ENCODE measurements around the gene RRBP1.

RRBP1 gene

GRCh38 chr20:17640146-17640874 lies 41.7 kb downstream of the RRBP1 start:
- Histone ChIP-seq H3K9ac (ENCODE audit: low read length in 5 of 5) (no peak overlapping the region), H3K27ac (ENCODE audit: low read depth, low read length) (no peak overlapping the region), H3K4me1 (ENCODE audit: control insufficient read depth in 5 of 5, insufficient read depth in 5 of 5, low read length in 5 of 5) (peaks cover 10 to 73% (median 58%) of the 10 kb centered on the region in 5 donors)

GRCh38 chr20:17638835-17639407 lies 43.1 kb downstream of the RRBP1 start:
- H3K4me3 ChIP-seq (ENCODE audit: low read depth in 1 of 5, low read length in 5 of 5): no peak overlapping the region
- peaks cover 0 to 82% (median 62%) of the 10 kb centered on the region in 5 donors for H3K36me3 ChIP-seq (ENCODE audit: control insufficient read depth in 5 of 5, insufficient read depth in 5 of 5, low read length in 5 of 5)
- H3K4me1 ChIP-seq (ENCODE audit: control insufficient read depth in 5 of 5, insufficient read depth in 5 of 5, low read length in 5 of 5): peaks cover 12 to 82% (median 68%) of the 10 kb centered on the region in 5 donors
- H3K27ac ChIP-seq (ENCODE audit: low read depth, low read length): no peak overlapping the region
- H3K27me3 ChIP-seq (ENCODE audit: control insufficient read depth in 5 of 5, insufficient read depth in 4 of 5, low read length in 5 of 5): no peaks in the 10 kb centered on the region
- H3K9ac ChIP-seq (ENCODE audit: low read length in 5 of 5): no peak overlapping the region
- no peaks in the 10 kb centered on the region for H3K9me3 ChIP-seq (ENCODE audit: control insufficient read depth in 5 of 5, low read length in 5 of 5)

More at GRCh38 chr20:17640146-17640874, 41.7 kb downstream of the RRBP1 start:
- no peaks in the 10 kb centered on the region for H3K9me3 ChIP-seq (ENCODE audit: control insufficient read depth in 5 of 5, low read length in 5 of 5)
- peaks cover 0 to 69% (median 48%) of the 10 kb centered on the region in 5 donors for H3K36me3 ChIP-seq (ENCODE audit: control insufficient read depth in 5 of 5, insufficient read depth in 5 of 5, low read length in 5 of 5)
- H3K27me3 ChIP-seq (ENCODE audit: control insufficient read depth in 5 of 5, insufficient read depth in 4 of 5, low read length in 5 of 5): no peaks in the 10 kb centered on the region
- no peak overlapping the region for H3K4me3 ChIP-seq (ENCODE audit: low read depth in 1 of 5, low read length in 5 of 5)

GRCh38 chr20:17637985-17638640 lies 43.9 kb downstream of the RRBP1 start:
- Histone ChIP-seq H3K4me3 (ENCODE audit: low read depth in 1 of 5, low read length in 5 of 5) (no peak overlapping the region), H3K9me3 (ENCODE audit: control insufficient read depth in 5 of 5, low read length in 5 of 5) (no peaks in the 10 kb centered on the region), H3K27ac (ENCODE audit: low read depth, low read length) (no peak overlapping the region), H3K27me3 (ENCODE audit: control insufficient read depth in 5 of 5, insufficient read depth in 4 of 5, low read length in 5 of 5) (no peaks in the 10 kb centered on the region), H3K9ac (ENCODE audit: low read length in 5 of 5) (no peak overlapping the region), H3K4me1 (ENCODE audit: control insufficient read depth in 5 of 5, insufficient read depth in 5 of 5, low read length in 5 of 5) (peaks cover 11 to 79% (median 63%) of the 10 kb centered on the region in 5 donors), H3K36me3 (ENCODE audit: control insufficient read depth in 5 of 5, insufficient read depth in 5 of 5, low read length in 5 of 5) (peaks cover 0 to 90% (median 70%) of the 10 kb centered on the region in 5 donors)

GRCh38 chr20:17637413-17637780 lies 44.6 kb downstream of the RRBP1 start:
- H3K9me3 ChIP-seq (ENCODE audit: control insufficient read depth in 5 of 5, low read length in 5 of 5): no peaks in the 10 kb centered on the region
- no peak overlapping the region for H3K4me3 ChIP-seq (ENCODE audit: low read depth in 1 of 5, low read length in 5 of 5)
- no peaks in the 10 kb centered on the region for H3K27me3 ChIP-seq (ENCODE audit: control insufficient read depth in 5 of 5, insufficient read depth in 4 of 5, low read length in 5 of 5)
- H3K36me3 ChIP-seq (ENCODE audit: control insufficient read depth in 5 of 5, insufficient read depth in 5 of 5, low read length in 5 of 5): peaks cover 0 to 91% (median 70%) of the 10 kb centered on the region in 5 donors
- H3K9ac ChIP-seq (ENCODE audit: low read length in 5 of 5): peak overlapping the region in 1 of 5 donors; percentile 27
- H3K27ac ChIP-seq (ENCODE audit: low read depth, low read length): no peak overlapping the region
- H3K4me1 ChIP-seq (ENCODE audit: control insufficient read depth in 5 of 5, insufficient read depth in 5 of 5, low read length in 5 of 5): peaks cover 11 to 73% (median 57%) of the 10 kb centered on the region in 5 donors

- Histone ChIP-seq H3K4me1 (ENCODE audit: control insufficient read depth in 5 of 5, insufficient read depth in 5 of 5, low read length in 5 of 5) (peaks cover 11 to 66% (median 50%) of the 10 kb centered on the region in 5 donors), H3K9ac (ENCODE audit: low read length in 5 of 5) (peak overlapping the region in 1 of 5 donors; percentile 27), H3K9me3 (ENCODE audit: control insufficient read depth in 5 of 5, low read length in 5 of 5) (no peaks in the 10 kb centered on the region), H3K27me3 (ENCODE audit: control insufficient read depth in 5 of 5, insufficient read depth in 4 of 5, low read length in 5 of 5) (no peaks in the 10 kb centered on the region), H3K27ac (ENCODE audit: low read depth, low read length) (peak overlapping the region; percentile 33), H3K36me3 (ENCODE audit: control insufficient read depth in 5 of 5, insufficient read depth in 5 of 5, low read length in 5 of 5) (peaks cover 0 to 91% (median 71%) of the 10 kb centered on the region in 5 donors), H3K4me3 (ENCODE audit: low read depth in 1 of 5, low read length in 5 of 5) (no peak overlapping the region)
These were observed 45.3 kb downstream of the RRBP1 start for GRCh38 chr20:17636523-17637412.

- Histone ChIP-seq H3K27ac (ENCODE audit: low read depth, low read length) (peak overlapping the region; percentile 60), H3K9me3 (ENCODE audit: control insufficient read depth in 5 of 5, low read length in 5 of 5) (no peaks in the 10 kb centered on the region), H3K4me1 (ENCODE audit: control insufficient read depth in 5 of 5, insufficient read depth in 5 of 5, low read length in 5 of 5) (peaks cover 11 to 61% (median 48%) of the 10 kb centered on the region in 5 donors), H3K27me3 (ENCODE audit: control insufficient read depth in 5 of 5, insufficient read depth in 4 of 5, low read length in 5 of 5) (no peaks in the 10 kb centered on the region), H3K36me3 (ENCODE audit: control insufficient read depth in 5 of 5, insufficient read depth in 5 of 5, low read length in 5 of 5) (peaks cover 0 to 91% (median 73%) of the 10 kb centered on the region in 5 donors), H3K4me3 (ENCODE audit: low read depth in 1 of 5, low read length in 5 of 5) (peak overlapping the region in 1 of 5 donors; percentile 3), H3K9ac (ENCODE audit: low read length in 5 of 5) (no peak overlapping the region)
These were observed 46.5 kb downstream of the RRBP1 start for GRCh38 chr20:17635332-17636244.

GRCh38 chr20:17634661-17635331 lies 47.2 kb downstream of the RRBP1 start:
- peak overlapping the region in 2 of 5 donors; percentile 30 to 46 for H3K9ac ChIP-seq (ENCODE audit: low read length in 5 of 5)
- H3K9me3 ChIP-seq (ENCODE audit: control insufficient read depth in 5 of 5, low read length in 5 of 5): no peaks in the 10 kb centered on the region
- peaks cover 0 to 92% (median 73%) of the 10 kb centered on the region in 5 donors for H3K36me3 ChIP-seq (ENCODE audit: control insufficient read depth in 5 of 5, insufficient read depth in 5 of 5, low read length in 5 of 5)
- no peaks in the 10 kb centered on the region for H3K27me3 ChIP-seq (ENCODE audit: control insufficient read depth in 5 of 5, insufficient read depth in 4 of 5, low read length in 5 of 5)
- H3K4me3 ChIP-seq (ENCODE audit: low read depth in 1 of 5, low read length in 5 of 5): peak overlapping the region in 1 of 5 donors; percentile 3
- H3K27ac ChIP-seq (ENCODE audit: low read depth, low read length): peak overlapping the region; percentile 60
- H3K4me1 ChIP-seq (ENCODE audit: control insufficient read depth in 5 of 5, insufficient read depth in 5 of 5, low read length in 5 of 5): peaks cover 11 to 61% (median 48%) of the 10 kb centered on the region in 5 donors

- Histone ChIP-seq H3K4me1 (ENCODE audit: control insufficient read depth in 5 of 5, insufficient read depth in 5 of 5, low read length in 5 of 5) (peaks cover 9 to 55% (median 44%) of the 10 kb centered on the region in 5 donors), H3K4me3 (ENCODE audit: low read depth in 1 of 5, low read length in 5 of 5) (no peak overlapping the region), H3K27ac (ENCODE audit: low read depth, low read length) (no peak overlapping the region), H3K9me3 (ENCODE audit: control insufficient read depth in 5 of 5, low read length in 5 of 5) (no peaks in the 10 kb centered on the region), H3K9ac (ENCODE audit: low read length in 5 of 5) (peak overlapping the region in 1 of 5 donors; percentile 38), H3K27me3 (ENCODE audit: control insufficient read depth in 5 of 5, insufficient read depth in 4 of 5, low read length in 5 of 5) (no peaks in the 10 kb centered on the region), H3K36me3 (ENCODE audit: control insufficient read depth in 5 of 5, insufficient read depth in 5 of 5, low read length in 5 of 5) (peaks cover 0 to 95% (median 77%) of the 10 kb centered on the region in 5 donors)
These were observed 48.1 kb downstream of the RRBP1 start for GRCh38 chr20:17633850-17634500.
